ENCODE data around the gene TOMM40.
"Not testable (repeated sequence)": the region's sequence is repeated elsewhere in the genome, so short reads cannot be mapped to it uniquely, and the experiment has no call there.

TOMM40 gene

DNA sequence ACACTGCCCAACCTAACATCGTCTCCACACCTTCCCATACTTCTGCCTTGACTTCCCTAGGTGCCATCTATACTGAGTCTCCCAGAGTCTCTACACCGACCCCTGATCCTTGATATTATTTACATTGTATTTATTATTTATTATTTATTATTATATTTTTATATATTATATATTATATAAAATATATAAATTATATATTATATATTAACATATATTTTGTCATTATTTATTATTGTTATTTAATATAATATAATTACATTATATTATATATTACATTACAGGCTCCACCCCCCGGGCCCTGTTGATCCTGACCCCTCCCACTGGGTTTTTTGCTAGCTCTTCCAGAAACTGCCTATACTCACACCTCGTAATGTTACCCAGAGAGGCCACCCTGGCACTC lies 18.4 kb upstream of the TOMM40 start:
- DNase-seq: no peak

DNA sequence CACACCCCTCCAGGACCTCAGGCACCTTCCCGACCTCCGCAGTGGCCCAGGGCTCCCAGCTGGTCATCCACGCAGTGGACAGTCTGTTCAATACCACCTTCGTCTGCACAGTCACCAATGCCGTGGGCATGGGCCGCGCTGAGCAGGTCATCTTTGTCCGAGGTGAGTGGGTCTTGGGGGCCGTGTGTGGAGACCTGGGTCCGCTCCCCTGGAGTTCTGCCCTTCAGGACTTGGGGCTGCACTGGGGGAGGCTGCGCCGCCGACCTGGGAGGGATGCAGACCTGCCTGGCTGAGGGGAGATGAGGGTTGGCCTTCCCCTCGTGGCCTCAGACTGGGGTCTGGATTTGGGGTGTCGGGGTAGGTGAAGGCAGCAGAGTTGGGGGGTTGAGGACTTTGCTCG lies 16.7 kb upstream of the TOMM40 start:
- no peak for DNase-seq

DNA sequence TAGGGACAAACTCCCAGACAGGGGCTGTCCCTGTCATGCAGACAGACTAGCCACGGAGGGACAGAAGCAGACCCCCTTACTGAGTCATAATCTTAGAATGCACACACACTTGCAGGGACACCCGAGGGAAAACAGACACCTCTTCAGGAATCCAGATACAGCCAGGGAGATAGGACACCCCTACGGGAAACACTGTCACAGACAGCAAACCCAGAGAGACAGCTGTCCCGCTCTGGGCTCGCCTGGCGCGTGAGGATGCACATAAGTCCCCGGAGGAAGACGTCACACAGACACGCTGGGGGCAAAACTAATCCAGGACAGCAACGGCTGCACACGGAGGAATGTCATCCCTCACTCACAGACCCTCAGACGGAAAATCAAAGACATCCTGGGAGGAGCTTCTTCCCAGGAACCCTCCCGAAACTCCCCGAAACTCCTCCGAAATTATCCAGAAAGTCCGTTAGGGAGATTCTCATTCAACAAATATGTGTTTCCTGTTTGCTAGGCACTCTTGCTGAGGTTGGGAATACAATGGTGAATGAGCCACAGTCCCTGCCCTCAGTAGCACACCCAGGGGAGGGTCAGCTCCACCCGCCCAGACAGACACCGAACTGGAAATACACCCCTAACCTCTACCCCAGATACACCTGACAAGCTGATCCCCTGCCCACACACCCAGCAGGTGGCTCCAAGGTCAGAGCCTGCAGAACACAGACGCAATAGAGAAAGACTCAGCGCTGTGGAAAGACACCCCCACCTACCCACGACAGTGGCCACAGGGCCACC lies 15.2 kb upstream of the TOMM40 start:
- no peak for DNase-seq

DNA sequence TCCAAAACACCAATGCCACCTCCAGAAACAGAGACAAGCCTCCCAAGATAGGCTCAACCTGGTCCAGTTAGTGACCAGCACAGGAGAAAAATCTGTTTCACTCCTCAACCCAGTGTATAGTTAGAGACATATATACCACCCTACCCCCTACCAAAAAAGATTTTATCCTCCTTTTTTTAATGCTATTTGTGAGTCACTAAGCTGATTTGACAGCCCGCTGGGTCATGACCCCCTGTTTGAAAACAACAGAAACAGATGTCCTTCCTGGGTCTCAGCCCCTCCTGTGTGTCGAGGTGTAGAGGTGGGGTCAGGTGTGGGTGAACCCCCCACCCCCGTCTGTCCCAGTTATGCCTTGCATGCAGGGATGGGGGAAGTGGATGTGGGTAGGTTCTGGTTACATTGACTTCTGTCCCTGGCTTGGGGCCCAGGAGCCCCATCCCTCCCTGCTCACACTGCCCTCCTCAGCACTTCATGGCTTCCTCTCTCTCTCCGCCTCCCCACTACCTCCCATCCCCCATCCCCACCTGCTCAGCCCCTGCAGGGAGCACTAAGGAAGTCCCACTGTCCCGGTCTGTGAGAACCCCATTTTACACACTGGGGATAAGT lies 14.0 kb upstream of the TOMM40 start:
- DNase-seq: peak; percentile 29

DNA sequence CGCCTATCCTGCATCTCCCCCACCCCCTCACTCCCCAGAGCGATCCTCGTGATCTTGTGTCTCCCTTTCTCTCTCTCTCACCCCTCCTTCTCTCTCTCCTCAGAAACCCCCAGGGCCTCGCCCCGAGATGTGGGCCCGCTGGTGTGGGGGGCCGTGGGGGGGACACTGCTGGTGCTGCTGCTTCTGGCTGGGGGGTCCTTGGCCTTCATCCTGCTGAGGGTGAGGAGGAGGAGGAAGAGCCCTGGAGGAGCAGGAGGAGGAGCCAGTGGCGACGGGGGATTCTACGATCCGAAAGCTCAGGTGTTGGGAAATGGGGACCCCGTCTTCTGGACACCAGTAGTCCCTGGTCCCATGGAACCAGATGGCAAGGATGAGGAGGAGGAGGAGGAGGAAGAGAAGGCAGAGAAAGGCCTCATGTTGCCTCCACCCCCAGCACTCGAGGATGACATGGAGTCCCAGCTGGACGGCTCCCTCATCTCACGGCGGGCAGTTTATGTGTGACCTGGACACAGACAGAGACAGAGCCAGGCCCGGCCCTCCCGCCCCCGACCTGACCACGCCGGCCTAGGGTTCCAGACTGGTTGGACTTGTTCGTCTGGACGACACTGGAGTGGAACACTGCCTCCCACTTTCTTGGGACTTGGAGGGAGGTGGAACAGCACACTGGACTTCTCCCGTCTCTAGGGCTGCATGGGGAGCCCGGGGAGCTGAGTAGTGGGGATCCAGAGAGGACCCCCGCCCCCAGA lies 12.8 kb upstream of the TOMM40 start:
- no peak for DNase-seq

DNA sequence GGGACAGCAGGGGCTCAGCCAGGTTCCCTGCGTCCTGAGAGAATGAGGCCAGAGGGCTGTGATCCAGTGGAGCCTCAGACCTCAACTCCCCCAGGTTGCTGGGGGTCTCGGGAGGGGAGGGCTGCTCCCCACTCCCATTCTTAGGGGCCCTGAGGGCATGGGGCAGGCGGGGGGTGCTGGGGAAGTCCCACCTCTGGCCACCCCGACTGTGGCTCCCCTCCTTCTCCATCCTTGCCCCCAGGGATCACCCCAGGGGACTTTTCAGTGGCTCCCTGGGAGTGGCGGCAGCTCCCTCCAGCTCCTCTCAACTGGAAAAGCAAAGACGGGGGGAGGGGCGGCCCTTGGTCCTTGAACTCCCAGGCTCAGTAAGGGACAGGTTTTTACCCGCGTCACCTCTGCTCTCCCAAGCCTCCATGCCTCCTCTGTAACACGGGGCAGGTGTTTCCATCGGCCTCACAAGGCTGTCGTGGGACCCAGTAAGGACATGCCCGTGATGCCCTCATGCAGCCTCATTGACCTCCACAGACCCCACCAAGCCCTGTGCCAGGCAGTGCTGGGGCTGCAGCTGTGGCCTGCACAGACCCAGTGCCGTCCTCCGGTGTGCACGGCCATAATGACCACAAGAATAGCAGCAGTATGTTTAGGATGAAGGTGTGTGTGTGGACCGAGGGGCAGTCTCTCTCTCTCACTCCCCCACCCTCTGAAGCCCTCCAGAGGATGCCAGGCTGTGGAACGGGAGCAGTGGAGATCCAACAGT lies 11.6 kb upstream of the TOMM40 start:
- DNase-seq: no peak

DNA sequence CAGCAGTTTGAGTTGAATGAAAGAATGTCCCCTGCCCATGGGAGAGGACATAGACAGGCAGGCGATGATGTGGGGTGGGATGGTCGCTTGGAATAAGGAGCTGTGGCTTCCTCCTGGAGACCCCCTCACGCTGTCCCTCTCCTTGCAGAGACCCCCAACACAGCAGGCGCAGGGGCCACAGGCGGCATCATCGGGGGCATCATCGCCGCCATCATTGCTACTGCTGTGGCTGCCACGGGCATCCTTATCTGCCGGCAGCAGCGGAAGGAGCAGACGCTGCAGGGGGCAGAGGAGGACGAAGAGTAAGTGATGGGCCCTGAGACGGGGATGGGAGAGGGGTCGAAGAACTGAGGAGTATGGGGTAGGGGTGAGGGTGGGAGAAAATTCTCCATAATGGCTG lies 9.0 kb upstream of the TOMM40 start:
- DNase-seq: no peak

DNA sequence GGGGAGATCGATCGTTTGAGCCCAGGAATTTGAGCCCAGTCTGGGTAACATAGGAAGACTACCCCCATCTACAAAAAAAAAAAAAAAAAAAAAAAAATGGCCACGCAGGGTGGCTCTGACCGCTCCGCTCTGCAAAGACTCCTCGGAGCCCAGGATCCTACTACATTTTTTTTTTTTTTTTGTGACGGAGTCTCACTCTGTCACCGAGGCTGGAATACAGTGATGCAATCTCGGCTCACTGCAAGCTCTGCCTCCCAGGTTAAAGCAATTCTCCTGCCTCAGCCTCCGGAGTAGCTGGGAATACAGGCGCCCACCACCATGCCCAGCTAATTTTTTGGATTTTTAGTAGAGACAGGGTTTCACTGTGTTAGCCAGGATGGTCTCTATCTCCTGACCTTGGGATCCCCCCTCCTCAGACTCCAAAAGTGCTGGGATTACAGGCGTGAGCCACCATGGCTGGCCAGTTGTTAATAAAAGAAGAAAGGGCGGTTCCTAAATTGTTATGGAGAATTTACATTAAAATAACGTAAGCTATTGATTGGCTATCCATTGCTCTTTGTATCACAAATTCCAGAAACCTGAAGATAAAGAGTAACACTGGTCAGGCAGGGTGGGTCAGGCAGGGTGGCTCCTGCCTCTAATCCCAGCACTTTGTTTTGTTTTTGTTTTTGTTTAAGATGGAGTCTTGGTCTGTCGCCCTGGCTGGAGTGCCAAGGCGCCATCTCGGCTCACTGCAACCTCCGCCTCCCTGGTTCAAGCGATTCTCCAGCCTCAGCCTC lies 8.2 kb upstream of the TOMM40 start:
- not testable (repeated sequence) for DNase-seq

DNA sequence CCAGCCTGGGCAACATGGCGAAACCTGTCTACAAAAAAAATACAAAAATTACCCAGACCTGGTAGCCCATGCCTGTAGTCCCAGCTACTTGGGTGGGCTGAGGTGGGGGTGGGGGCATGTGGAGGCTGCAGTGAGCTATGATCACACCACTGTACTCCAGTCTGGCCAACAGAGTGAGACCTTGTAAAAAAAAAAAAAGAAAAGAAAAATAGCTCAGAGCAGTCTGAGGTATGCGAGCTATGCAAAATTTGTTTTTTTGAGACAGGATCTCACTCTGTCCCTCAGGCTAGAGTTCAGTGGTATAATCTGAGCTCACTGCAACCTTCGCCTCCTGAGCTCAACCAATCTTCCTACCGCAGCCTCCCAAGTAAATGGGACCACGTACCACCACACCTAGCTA lies 7.1 kb upstream of the TOMM40 start:
- DNase-seq: no peak

DNA sequence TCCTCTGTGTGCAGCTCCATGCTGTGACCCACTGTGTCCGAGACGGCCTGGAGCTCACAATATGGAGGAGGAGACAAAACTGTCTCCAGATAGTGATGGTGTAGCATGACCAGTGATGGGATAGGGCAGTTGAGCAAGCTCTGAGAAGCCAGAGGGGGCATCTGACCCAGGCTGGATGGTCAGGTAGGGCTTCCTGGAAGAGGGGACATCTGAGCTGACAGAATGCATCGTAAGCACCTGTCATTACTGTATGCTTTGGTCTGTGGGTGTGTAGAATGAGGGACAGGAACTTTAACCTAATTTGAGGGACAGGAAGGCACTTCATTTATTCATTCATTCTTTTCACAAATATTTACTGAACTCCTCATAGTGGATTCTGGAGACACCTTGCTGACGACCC lies 6.5 kb upstream of the TOMM40 start:
- no peak for DNase-seq

DNA sequence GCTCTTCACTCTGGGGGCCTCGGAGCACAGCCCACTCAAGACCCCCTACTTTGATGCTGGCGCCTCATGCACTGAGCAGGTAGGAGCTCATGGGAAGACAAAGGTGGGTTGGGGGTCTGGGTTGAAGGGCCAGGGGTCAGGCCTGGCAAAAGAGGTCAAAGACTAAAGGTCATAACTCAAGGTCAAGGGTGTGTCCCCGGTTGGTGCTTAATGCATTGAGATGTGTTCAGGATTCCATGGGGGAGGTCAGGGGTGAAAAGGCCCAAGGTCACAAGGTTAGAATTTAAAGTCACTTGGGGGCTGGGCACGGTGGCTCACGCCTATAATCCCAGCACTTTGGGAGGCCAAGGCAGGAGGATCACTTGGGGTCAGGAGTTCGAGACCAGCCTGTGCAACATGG lies 4.9 kb upstream of the TOMM40 start:
- DNase-seq: no peak

DNA sequence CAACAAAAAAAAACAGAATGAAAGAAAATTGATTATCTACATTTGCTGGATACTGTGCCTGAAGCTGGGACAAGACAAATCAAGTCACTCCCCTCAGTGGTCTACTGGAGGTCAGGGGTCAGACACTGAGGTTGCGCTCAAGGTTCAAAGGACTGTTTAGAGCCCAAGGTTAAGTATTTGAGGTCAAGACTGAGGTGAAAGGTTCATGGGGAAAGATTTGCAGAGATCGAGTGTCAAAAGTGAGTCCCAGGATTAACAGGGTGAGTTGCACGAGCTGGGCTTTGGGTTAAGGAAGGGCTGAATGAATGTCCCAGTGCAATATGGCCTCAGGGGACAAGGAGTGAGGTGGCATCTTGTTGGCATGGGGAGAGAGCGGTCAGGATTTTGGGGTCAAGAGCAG lies 3.4 kb upstream of the TOMM40 start:
- no peak for DNase-seq

DNA sequence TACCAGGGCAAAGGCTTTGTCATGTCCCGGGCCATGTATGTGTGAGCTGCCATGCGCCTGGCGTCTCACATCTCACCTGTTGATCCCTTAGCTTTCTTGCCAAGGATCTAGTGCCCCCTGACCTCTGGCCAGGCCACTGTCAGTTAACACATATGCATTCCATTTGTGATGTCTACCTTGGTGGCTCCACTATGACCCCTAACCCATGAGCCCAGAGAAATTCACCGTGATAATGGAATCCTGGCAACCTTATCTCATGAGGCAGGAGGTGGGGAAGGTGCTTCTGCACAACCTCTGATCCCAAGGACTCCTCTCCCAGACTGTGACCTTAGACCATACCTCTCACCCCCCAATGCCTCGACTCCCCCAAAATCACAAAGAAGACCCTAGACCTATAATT lies 2.7 kb upstream of the TOMM40 start:
- not testable (repeated sequence) for DNase-seq

DNA sequence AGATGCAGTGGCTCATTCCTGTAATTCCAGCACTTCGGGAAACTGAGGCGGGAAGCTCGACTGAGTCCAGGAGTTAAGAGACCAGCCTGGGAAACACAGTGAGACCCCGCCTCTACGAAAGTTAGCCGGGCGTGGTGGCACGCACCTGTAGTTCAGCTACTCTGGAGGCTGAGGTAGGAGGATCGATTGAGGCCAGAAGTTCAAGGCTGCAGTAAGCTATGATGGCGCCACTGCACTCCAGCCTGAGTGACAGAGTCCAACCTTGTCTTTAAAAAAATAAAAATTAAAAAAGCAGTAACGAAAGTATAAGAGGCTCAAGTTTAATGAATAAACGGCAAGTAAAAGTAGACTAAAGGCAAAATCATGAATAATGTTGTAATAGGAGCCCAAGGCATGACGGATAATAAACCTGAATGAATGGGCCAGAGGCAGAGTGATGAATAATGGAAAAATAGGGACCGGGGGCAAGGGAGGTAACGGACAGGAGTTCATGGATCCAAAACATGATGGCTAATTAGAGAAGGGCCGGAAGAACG lies 1.2 kb upstream of the TOMM40 start:
- no peak for DNase-seq

DNA sequence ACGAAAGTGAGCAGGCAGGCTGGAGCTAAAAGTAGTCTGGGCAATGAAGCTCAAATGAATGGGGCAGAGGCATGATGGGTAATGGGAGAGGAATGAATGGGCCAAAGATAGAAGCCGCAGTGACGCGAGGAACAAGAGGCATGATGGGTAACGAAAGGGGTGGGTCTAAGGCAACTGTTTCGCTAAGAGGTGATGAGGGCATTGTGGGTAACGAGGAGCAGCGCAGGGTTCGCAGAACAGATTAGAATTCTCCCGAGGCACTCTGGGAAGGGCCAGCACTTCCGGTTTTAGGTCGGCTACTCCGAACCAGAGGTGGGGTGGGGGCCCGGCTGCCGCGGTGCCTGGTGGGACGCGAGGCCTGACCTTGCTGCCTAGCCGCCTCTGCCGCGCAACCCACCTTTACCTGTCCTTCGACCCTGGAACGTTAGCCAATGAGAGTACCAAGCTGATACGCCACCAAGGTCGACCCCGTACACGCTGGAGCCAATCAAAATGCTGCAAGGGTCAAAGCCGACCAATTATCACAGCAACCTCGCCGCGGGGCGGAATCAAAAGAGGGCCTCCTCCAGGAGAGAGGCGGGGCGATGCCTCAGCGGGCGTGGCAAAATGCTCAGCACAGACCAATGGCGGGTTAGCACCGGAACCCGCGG lies 563 bp upstream of the TOMM40 start:
- DNase-seq: peak; percentile 100

DNA sequence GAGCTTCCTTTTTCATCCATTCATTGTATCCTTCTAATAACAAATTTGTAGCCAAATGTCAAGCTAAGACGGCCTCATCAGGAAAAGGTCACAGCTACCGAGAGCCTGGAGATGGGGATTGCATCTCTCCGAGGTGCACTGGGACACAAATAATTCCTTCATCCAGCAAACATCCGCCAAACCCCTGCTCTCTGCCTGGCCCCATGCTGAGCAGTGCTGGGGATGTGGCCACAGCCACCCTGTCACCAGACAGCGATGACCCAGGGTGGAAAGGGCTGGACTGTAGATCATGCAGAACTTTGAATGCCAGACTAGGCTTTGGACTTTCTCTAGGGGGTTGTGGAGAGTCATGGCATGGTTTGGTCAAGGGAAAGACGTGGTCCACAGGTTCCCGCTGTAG lies 1.9 kb downstream of the TOMM40 start:
- DNase-seq: no peak

DNA sequence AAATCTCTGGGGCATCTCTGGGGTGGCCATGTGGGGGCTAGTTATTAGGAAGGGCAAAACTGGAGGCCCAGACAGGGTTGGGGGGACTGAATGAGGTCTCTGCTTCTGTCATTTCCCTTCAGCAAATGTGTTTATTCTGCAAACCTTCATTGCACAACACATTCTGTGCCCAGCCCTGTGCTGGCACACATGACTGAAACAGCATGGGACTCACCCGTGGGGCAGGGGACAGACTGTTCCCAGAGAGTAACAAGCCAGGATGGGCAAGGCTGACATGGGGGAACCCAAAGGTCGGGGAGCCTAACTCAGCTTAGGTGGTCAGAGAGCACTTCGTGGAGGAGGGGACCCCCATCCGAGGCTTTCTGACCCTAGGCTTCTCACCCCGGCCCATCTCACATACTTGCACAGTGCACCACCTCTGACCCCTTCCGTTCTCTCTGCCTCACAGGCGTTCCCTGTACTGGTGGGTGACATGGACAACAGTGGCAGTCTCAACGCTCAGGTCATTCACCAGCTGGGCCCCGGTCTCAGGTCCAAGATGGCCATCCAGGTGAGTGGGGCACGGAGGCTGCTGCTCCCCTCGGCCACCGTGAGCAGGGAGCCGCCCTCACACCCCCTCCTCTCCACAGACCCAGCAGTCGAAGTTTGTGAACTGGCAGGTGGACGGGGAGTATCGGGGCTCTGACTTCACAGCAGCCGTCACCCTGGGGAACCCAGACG lies 2.4 kb downstream of the TOMM40 start:
- DNase-seq: no peak

DNA sequence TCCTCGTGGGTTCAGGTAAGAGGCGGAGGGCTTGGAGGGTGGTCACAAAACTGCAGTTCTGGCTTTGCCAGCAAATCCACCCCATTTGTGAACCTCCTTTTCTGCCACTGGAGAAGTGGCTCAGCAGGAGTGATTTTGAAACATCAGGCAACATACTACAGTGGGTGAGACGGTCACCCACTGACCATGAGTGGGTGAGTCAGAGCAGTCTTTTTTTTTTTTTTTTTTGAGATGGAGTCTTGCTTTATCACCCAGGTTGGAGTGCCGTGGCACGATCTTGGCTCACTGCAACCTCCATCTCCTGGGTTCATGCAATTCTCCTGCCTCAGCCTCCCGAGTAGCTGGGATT lies 3.0 kb downstream of the TOMM40 start:
- DNase-seq: no peak

DNA sequence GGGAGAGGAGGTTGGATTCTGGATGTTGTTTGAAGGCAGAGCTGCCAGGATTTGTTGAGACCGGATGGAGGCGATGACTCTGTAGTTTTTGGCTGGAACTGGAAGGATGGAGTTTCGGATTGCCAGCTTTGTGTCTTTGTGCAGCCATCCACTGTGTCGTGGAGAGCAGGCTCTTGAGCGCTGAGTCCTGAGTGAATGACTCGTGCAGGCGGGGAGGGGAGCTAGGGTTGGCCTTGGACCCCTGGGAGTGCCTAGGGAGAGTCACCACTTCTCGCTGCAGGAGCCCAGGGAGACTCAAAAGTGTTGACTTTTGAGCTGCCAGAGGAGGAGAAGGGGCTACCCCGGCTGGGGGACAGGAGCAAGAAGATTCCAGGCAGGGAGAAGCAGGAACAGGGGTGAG lies 3.9 kb downstream of the TOMM40 start:
- DNase-seq: no peak

DNA sequence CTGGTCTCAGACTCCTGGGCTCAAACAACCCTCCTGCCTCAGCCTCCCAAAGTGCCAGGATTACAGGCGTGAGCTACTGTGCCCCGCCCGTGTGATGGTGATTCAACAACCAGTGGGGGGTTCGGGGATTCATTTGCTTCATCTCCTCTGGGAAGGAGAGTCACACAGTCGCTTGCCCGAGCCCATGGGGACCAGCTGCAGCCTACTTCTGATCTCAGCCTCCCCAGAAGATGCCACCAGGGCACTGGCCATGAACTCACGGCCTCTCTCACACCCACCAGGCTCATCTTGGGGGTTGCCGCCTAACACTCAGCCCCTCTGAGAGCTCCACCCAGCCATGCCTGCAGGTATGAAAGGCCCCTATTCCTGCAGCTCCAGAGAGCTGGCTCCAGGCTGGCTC lies 6.8 kb downstream of the TOMM40 start:
- DNase-seq: no peak

Data from NCI-H2029 treated with DMSO at 0.1 percent for 48 hours (cell line).